Anterior cingulate cortex (tissue), 58 donors: Measurements from ENCODE around the gene WTAP.
A peak's percentile ranks its signal among the peaks of the same experiment; 100 is the strongest.
"Not testable (repeated sequence)": the region's sequence is repeated elsewhere in the genome, so short reads cannot be mapped to it uniquely, and the experiment has no call there.

Source experiments
- DNase-seq, 58 donors: peaks; one replicate each; lab custom pipeline; 2025; lab: John Stamatoyannopoulos, UW

WTAP gene

DNA sequence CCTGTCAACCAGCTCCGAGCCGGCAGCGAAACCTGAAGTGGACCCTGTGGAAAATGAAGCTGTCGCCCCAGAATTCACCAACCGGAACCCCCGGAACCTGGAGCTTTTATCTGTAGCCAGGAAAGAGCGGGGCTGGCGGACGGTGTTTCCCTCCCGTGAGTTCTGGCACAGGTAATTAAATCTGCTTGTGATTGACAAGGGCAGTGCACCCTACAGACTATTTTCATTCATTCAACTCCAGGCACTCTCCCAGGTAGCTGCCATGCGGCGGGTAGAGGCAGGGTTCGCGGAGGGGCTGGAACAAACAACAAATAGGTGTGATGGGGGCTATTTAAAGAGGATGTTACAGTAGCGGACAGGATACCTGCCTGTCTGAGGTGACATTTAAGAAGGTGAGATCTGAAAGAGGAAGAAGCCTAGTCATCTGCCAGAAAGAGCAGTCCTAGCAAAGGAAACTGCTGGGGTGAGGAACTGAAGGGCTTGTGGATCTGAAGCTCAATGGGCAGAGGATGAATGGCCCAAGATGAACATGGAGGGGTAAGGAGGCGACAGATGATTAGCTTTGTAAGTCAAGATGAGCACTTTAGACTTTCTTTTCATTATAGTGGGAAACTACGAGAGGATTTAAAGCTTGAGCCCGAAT is 63.8 kb downstream of the WTAP start:
- DNase-seq = peak in 2 of 58 donors; percentile 5 to 40

GRCh38 chr6:159794976-159795375 is 67.7 kb downstream of the WTAP start:
- DNase-seq = not testable (repeated sequence)

- no peak for DNase-seq
Measured at GRCh38 chr6:159797554-159797953, 70.2 kb downstream of the WTAP start.

DNA sequence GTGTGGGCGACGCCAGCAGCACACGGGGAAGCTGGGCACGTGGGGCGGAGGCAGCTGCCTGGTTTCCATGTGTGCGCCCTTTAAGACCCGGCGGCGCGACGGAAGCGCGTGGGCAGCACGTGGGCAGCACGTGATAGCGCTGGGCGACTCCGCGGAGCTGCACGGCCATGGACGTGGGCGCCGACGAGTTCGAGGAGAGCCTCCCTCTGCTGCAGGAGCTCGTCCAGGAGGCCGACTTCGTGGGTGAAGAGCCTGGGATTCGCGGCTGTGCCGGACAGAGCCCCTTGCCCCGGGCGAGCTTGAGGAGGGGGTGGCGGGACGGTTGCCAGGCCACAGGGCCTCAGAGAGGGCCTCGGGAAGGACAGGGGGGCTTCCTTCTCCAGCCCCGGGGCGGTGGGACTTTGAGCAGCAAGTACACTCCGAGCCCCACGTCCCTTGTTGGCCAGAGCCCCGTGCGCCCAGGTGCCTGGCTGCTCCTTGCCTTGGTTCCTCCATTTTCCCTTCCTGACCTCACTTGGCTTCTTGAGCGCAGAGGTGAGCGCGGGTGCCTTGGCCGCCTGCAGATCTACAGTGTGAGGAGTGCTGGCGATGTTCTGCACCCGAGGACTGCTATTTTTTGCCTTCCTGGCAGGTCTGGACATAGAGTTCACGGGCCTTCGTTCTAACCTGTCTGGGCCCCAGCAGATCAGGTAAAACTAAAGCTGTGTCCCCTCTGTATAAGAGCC is 73.0 kb downstream of the WTAP start, which contains the start of gene PNLDC1:
TSS of gene PNLDC1 (plus strand) at position 136 of the 725 bp plus-strand sequence. CDS start at position 168, 32 bp downstream.
- DNase-seq = peak in 1 of 58 donors; percentile 11

- no peak for DNase-seq
Measured at GRCh38 chr6:159801935-159802334, 74.6 kb downstream of the WTAP start.

- DNase-seq = no peak
Measured at GRCh38 chr6:159804504-159804903, 77.2 kb downstream of the WTAP start.

DNA sequence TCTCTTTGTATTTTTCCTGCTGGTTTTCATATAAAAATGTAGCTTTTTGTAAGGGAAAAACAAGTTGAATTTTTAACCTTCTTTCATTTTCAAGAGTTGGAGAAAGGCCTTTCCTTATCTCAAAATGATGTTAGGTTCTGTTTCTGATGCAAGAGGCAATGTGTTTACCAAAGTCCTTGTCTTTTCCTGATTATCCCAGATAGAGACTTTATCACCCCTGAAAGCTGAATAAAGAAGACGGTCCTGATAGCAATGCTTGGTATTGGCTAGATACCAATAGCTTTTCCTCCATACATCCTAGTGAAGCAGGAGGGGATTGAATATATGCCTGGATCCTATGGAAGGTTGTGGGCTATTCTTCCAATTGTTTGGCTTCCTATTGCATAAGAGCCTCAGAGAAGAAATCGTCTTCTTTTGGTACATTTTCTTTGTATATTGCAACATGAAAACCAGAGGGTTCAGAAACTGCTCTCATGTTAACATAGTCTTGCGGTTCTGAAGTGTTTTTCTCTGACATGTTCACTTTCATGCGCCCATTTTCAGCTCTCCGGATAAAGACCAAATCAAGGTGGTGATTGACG is 78.2 kb downstream of the WTAP start:
- DNase-seq = no peak
